Neural cell (in vitro differentiated cells): Measurements from ENCODE around the gene GSC2. TPM values are rescaled to one million over a fixed set of nuclear protein-coding genes. Genes with fewer than 3 reads are reported as not detected.

Experiments used
- H2AFZ ChIP-seq: fragments of 200-600, 300-800 bp; sonication (generic), shearing (Covaris generic); 2 replicates; pipeline ENCODE4 v1.6.0; 2014; ENCODE audit warnings: low read depth, mild to moderate bottlenecking, antibody characterized with exemption, low read length, moderate library complexity
- H3F3A ChIP-seq: fragments of 200-600 bp; shearing (Covaris generic); 2 replicates; pipeline ENCODE4 v1.6.1; 2016; ENCODE audit warnings: mild to moderate bottlenecking, moderate library complexity, mixed read lengths, antibody characterized with exemption, low read length; ENCODE audit not compliant: insufficient read depth, poor library complexity, severe bottlenecking
- H3K27ac ChIP-seq: fragments of 200-600, 300-800 bp; sonication (generic), shearing (Covaris generic); 2 replicates; pipeline ENCODE4 v1.5.1; 2014; ENCODE audit warnings: mild to moderate bottlenecking, low read length, moderate library complexity
- H3K27me3 ChIP-seq: fragments of 300-800, 200-600 bp; sonication (generic), shearing (Covaris generic); 2 replicates; pipeline ENCODE4 v1.6.0; 2014; ENCODE audit warnings: mild to moderate bottlenecking, low read depth, low read length, moderate library complexity; ENCODE audit not compliant: insufficient read depth
- H3K36me3 ChIP-seq: fragments of 300-800, 200-600 bp; sonication (generic), shearing (Covaris generic); 2 replicates; pipeline ENCODE4 v1.5.1; 2014; ENCODE audit warnings: mild to moderate bottlenecking, antibody characterized with exemption, low read length, moderate library complexity; ENCODE audit not compliant: insufficient read depth
- H3K4me2 ChIP-seq: fragments of 300-800, 200-600 bp; sonication (generic), shearing (Covaris generic); 2 replicates; pipeline ENCODE4 v1.6.0; 2014; ENCODE audit warnings: mild to moderate bottlenecking, low read length
- H3K4me3 ChIP-seq: fragments of 300-800, 200-600 bp; sonication (generic), shearing (Covaris generic); 2 replicates; pipeline ENCODE4 v1.5.1; 2014; ENCODE audit warnings: mild to moderate bottlenecking, low read length, moderate library complexity
- H3K79me2 ChIP-seq: fragments of 200-600 bp; shearing (Covaris generic); replicated peaks from 2 replicates; pipeline ENCODE4 v1.6.0; 2014; ENCODE audit warnings: mild to moderate bottlenecking, low read length, moderate library complexity; ENCODE audit not compliant: insufficient read depth
- H3K9ac ChIP-seq: fragments of 300-800, 200-600 bp; sonication (generic), shearing (Covaris generic); 2 replicates; pipeline ENCODE4 v1.6.1; 2016; ENCODE audit warnings: mild to moderate bottlenecking, low read length, mixed read lengths
- H3K9me2 ChIP-seq: fragments of 200-600 bp; shearing (Covaris generic); 2 replicates; pipeline ENCODE4 v1.6.1; 2016; ENCODE audit warnings: mild to moderate bottlenecking, low read length, mixed read lengths; ENCODE audit not compliant: insufficient read depth
- H3K9me3 ChIP-seq: fragments of 200-600, 300-800 bp; sonication (generic), shearing (Covaris generic); 2 replicates; pipeline ENCODE4 v1.6.1; 2016; ENCODE audit warnings: mild to moderate bottlenecking, mixed run types, low read length, moderate library complexity, mixed read lengths
- H4K20me1 ChIP-seq: fragments of 200-600 bp; shearing (Covaris generic); 2 replicates; pipeline ENCODE4 v1.6.1; 2016; ENCODE audit warnings: mild to moderate bottlenecking, mixed run types; ENCODE audit not compliant: insufficient read depth
- CTCF ChIP-seq: fragments of 450-650 bp; IDR thresholded peaks from 2 replicates; pipeline ENCODE4 v1.5.1; 2014; ENCODE audit warnings: antibody characterized with exemption, mild to moderate bottlenecking, moderate library complexity; ENCODE audit not compliant: poor library complexity, severe bottlenecking
- EP300 ChIP-seq: fragments of 450-650 bp; conservative IDR thresholded peaks from 2 replicates; pipeline ENCODE4 v1.6.1; 2014; ENCODE audit warnings: antibody characterized with exemption, mild to moderate bottlenecking, moderate library complexity; ENCODE audit not compliant: poor library complexity, severe bottlenecking
- EZH2 ChIP-seq: fragments of 200-600, 300-800 bp; shearing (Covaris generic), sonication (generic); IDR thresholded peaks from 2 replicates; pipeline ENCODE4 v1.6.1; 2014; ENCODE audit warnings: antibody characterized with exemption, low read length, borderline replicate concordance, mild to moderate bottlenecking; ENCODE audit not compliant: insufficient read depth, poor library complexity, severe bottlenecking
- MXI1 ChIP-seq: fragments of 450-650 bp; conservative IDR thresholded peaks from 2 replicates; pipeline ENCODE4 v1.6.1; 2014; ENCODE audit warnings: antibody characterized with exemption, mild to moderate bottlenecking; ENCODE audit not compliant: poor library complexity, severe bottlenecking
- POLR2AphosphoS5 ChIP-seq: IDR thresholded peaks from 2 replicates; pipeline ENCODE4 v1.6.1; 2012
- RAD21 ChIP-seq: fragments of 450-650 bp; conservative IDR thresholded peaks from 2 replicates; pipeline ENCODE4 v1.6.1; 2014; ENCODE audit warnings: antibody characterized with exemption, mild to moderate bottlenecking, moderate library complexity
- SMC3 ChIP-seq: fragments of 450-650 bp; conservative IDR thresholded peaks from 2 replicates; pipeline ENCODE4 v1.6.1; 2014; ENCODE audit warnings: antibody characterized with exemption, mild to moderate bottlenecking, moderate library complexity; ENCODE audit not compliant: poor library complexity
- TAF1 ChIP-seq: IDR thresholded peaks from 2 replicates; pipeline ENCODE4 v1.6.1; 2012; ENCODE audit warnings: low read depth
- polyA plus RNA-seq: library from polyadenylated mRNA; depleted of rRNA; stranded (reverse); fragments of >200 nt; gene quantifications from 2 replicates; pipeline ENCODE4 v1.2.3, GENCODE V29; 2014
- TF ChIP-seq, protein P1 (sequence below): IDR thresholded peaks from 2 replicates; pipeline ENCODE4 v1.6.1; 2012; ENCODE audit warnings: borderline replicate concordance

Gene GSC2
- polyA plus RNA-seq, 1 donor from 2014 or later, result not detected

DNA sequence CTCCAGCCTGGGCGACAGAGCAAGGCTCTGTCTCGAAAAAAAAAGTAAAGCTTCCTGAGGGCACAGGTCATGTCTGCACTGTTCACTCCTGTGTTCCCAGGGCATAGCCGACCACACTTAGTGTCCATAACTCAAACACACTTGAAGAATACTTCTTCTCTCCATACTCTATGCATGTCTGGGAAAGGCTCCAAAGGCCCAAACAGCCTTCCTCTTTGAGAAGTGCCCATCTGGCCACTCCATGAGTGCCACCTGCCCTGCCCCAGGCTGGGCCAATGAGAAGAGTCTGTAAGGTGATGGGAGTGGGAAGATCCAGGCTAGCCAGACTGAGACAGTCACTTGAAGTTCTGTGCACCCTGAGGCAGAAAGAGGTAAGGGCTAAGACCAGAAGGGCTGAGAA is 52.6 kb downstream of the GSC2 start:
- H3K9ac ChIP-seq, result no peak overlapping the region
- H3K9me2 ChIP-seq, result no peaks in the 10 kb centered on the region
- H3K4me3 ChIP-seq, result no peak overlapping the region
- H3K4me2 ChIP-seq, result no peak overlapping the region
- peaks cover 3% of the 10 kb centered on the region for H3K9me3 ChIP-seq
- TF ChIP-seq, protein P1, sequence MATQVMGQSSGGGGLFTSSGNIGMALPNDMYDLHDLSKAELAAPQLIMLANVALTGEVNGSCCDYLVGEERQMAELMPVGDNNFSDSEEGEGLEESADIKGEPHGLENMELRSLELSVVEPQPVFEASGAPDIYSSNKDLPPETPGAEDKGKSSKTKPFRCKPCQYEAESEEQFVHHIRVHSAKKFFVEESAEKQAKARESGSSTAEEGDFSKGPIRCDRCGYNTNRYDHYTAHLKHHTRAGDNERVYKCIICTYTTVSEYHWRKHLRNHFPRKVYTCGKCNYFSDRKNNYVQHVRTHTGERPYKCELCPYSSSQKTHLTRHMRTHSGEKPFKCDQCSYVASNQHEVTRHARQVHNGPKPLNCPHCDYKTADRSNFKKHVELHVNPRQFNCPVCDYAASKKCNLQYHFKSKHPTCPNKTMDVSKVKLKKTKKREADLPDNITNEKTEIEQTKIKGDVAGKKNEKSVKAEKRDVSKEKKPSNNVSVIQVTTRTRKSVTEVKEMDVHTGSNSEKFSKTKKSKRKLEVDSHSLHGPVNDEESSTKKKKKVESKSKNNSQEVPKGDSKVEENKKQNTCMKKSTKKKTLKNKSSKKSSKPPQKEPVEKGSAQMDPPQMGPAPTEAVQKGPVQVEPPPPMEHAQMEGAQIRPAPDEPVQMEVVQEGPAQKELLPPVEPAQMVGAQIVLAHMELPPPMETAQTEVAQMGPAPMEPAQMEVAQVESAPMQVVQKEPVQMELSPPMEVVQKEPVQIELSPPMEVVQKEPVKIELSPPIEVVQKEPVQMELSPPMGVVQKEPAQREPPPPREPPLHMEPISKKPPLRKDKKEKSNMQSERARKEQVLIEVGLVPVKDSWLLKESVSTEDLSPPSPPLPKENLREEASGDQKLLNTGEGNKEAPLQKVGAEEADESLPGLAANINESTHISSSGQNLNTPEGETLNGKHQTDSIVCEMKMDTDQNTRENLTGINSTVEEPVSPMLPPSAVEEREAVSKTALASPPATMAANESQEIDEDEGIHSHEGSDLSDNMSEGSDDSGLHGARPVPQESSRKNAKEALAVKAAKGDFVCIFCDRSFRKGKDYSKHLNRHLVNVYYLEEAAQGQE, result no peak
- no peak for TF ChIP-seq RAD21
- no peak for TF ChIP-seq EP300
- no peak for TF ChIP-seq MXI1
- TF ChIP-seq TAF1, result no peak
- TF ChIP-seq EZH2, result no peak
- no peak for TF ChIP-seq SMC3
- TF ChIP-seq POLR2AphosphoS5, result no peak
- no peak for TF ChIP-seq CTCF
- no peaks in the 10 kb centered on the region for H3K36me3 ChIP-seq
- no peaks in the 10 kb centered on the region for H3K27me3 ChIP-seq
- no peaks in the 10 kb centered on the region for H4K20me1 ChIP-seq
- no peak overlapping the region for H2AFZ ChIP-seq
- no peaks in the 10 kb centered on the region for H3F3A ChIP-seq
- H3K79me2 ChIP-seq, result peaks cover 12% of the 10 kb centered on the region
- H3K27ac ChIP-seq, result no peak overlapping the region

Other genes with a start within 250 kb of the GSC2 start
- gene DGCR6, start 244.0 kb downstream of the GSC2 start, polyA plus RNA-seq, result 8.9 and 13.3 TPM in 2 replicates
- 0.08 and 0.31 TPM in 2 replicates for gene PRODH, start 214.0 kb downstream of the GSC2 start, polyA plus RNA-seq
- 67.1 and 67.7 TPM in 2 replicates for gene DGCR2, start 27.9 kb downstream of the GSC2 start, polyA plus RNA-seq
- 0.26 TPM in 1 of 2 replicates, not detected in the other for gene TSSK2, start 19.0 kb downstream of the GSC2 start, polyA plus RNA-seq
- gene ESS2, start 5.6 kb downstream of the GSC2 start, polyA plus RNA-seq, result 27.6 and 28.0 TPM in 2 replicates
- 81.4 and 89.2 TPM in 2 replicates for gene SLC25A1, start 28.4 kb upstream of the GSC2 start, polyA plus RNA-seq
- gene CLTCL1, start 141.4 kb upstream of the GSC2 start, polyA plus RNA-seq, result 7.8 and 14.1 TPM in 2 replicates